Natural killer cell (primary cell): ENCODE measurements around the gene LYPD8. TPM values are rescaled to one million over a fixed set of nuclear protein-coding genes. Genes with fewer than 3 reads are reported as not detected.
"Not testable (repeated sequence)": the region's sequence is repeated elsewhere in the genome, so short reads cannot be mapped to it uniquely, and the experiment has no call there.

Source experiments
- ATAC-seq, 3 donors: fragments of 150-1000 bp in 2 of 3; fragments of 200-7000 bp in 1 of 3; cut with Tn5 transposase; 1 replicate in 1 of 3; 2 replicates in 2 of 3; pipeline ENCODE4 v1.10.0; 2021; ENCODE audit warnings: mild to moderate bottlenecking in 2 of 3, moderate library complexity in 2 of 3
- DNase-seq, 2 donors: peaks; one replicate each; pipeline versions ENCODE4 v3.0.0 to v3.0.0-alpha.2; 2013 to 2021; ENCODE audit warnings: mixed read lengths in 1 of 2
- H3K27ac ChIP-seq: one replicate; pipeline ENCODE4 v1.5.1; 2013; ENCODE audit warnings: mild to moderate bottlenecking, low read length
- H3K27me3 ChIP-seq: one replicate; pipeline ENCODE4 v1.6.1; 2013; ENCODE audit warnings: low read length; ENCODE audit not compliant: control insufficient read depth, insufficient read depth
- H3K36me3 ChIP-seq: one replicate; pipeline ENCODE4 v1.6.1; 2013; ENCODE audit warnings: low read length; ENCODE audit not compliant: control insufficient read depth, insufficient read depth
- H3K4me1 ChIP-seq: one replicate; pipeline ENCODE4 v1.6.1; 2013; ENCODE audit warnings: low read length; ENCODE audit not compliant: control insufficient read depth, insufficient read depth
- H3K4me3 ChIP-seq: one replicate; pipeline ENCODE4 v1.5.1; 2013; ENCODE audit warnings: low read length
- H3K9me3 ChIP-seq: one replicate; pipeline ENCODE4 v1.6.1; 2013; ENCODE audit warnings: low read length; ENCODE audit not compliant: control insufficient read depth, insufficient read depth
- H3K27ac Mint-ChIP-seq, 2 donors: one replicate each; pipeline ENCODE4 v1.8.0; 2022; ENCODE audit warnings: mild to moderate bottlenecking in 2 of 2, mixed read lengths in 2 of 2, moderate library complexity in 1 of 2
- H3K27me3 Mint-ChIP-seq, 2 donors: one replicate each; pipeline ENCODE4 v1.8.0; 2022; ENCODE audit warnings: low read depth in 2 of 2, mixed read lengths in 2 of 2
- H3K36me3 Mint-ChIP-seq: one replicate; pipeline ENCODE4 v1.8.0; 2022; ENCODE audit warnings: mixed read lengths
- H3K4me1 Mint-ChIP-seq, 2 donors: one replicate each; pipeline ENCODE4 v1.8.0; 2022; ENCODE audit warnings: mixed read lengths in 2 of 2
- H3K4me3 Mint-ChIP-seq: one replicate; pipeline ENCODE4 v1.8.0; 2022; ENCODE audit warnings: mild to moderate bottlenecking, moderate library complexity, mixed read lengths
- H3K9me3 Mint-ChIP-seq, 2 donors: one replicate each; pipeline ENCODE4 v1.8.0; 2022; ENCODE audit warnings: mixed read lengths in 2 of 2
- WGBS: methylation state at CpG from one replicate; pipeline ENCODE4 v1.1.7; 2013; ENCODE audit warnings: missing lambda C conversion rate; ENCODE audit not compliant: insufficient coverage; 5-methylcytosine and 5-hydroxymethylcytosine counted together
- intact Hi-C: fragments of 100-400 bp; cut with micrococcal nuclease; formaldehyde crosslinking; loops from one replicate; pipeline ENCODE4 v1.14.2; 2022
- total RNA-seq, 4 donors: library from RNA; stranded (reverse); fragments of 120-200 nt in 1 of 4; gene quantifications; one replicate each; pipeline versions ENCODE4 v1.2.3 to v1.2.4, GENCODE V29; 2013 to 2022
- TF ChIP-seq, protein P1 (sequence below): fragments of 200-600 bp; IDR thresholded peaks from one replicate; pipeline ENCODE4 v1.8.0; 2022; ENCODE audit warnings: antibody characterized with exemption

LYPD8 gene
- total RNA-seq, 3 donors from 2014 or later (not counting 1 experiment from before 2014, with no cell fraction given), result not detected

DNA sequence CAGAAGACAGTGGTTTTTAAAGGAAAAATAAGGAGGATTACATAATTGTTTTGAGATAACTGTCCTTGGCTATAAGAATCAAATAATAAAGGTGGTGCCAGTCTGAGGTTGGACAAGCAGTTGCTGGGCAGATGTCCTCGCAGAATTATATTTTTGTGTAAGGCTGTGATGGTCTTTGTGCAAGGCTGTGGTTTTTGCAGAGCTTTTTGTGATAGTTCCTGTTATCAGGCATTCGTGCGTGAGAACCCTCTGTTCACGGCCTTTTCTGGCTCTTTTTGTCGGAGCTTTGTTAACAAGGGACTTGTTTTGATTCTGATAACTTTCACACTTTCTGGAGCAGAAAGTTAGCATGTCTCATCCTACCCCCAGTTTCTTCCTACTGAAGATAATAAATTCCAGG, 36.8 kb upstream of the LYPD8 start:
- no peak for DNase-seq
- no peaks in the 10 kb centered on the region for H3K4me1 ChIP-seq
- TF ChIP-seq, protein P1, sequence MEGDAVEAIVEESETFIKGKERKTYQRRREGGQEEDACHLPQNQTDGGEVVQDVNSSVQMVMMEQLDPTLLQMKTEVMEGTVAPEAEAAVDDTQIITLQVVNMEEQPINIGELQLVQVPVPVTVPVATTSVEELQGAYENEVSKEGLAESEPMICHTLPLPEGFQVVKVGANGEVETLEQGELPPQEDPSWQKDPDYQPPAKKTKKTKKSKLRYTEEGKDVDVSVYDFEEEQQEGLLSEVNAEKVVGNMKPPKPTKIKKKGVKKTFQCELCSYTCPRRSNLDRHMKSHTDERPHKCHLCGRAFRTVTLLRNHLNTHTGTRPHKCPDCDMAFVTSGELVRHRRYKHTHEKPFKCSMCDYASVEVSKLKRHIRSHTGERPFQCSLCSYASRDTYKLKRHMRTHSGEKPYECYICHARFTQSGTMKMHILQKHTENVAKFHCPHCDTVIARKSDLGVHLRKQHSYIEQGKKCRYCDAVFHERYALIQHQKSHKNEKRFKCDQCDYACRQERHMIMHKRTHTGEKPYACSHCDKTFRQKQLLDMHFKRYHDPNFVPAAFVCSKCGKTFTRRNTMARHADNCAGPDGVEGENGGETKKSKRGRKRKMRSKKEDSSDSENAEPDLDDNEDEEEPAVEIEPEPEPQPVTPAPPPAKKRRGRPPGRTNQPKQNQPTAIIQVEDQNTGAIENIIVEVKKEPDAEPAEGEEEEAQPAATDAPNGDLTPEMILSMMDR, result no peak
- WGBS, result 72% methylated on average over 5 of the region's 5 CpGs
- peaks cover 2 to 3% of the 10 kb centered on the region in 2 donors for H3K9me3 Mint-ChIP-seq
- H3K36me3 ChIP-seq, result no peaks in the 10 kb centered on the region
- H3K4me3 ChIP-seq, result no peak overlapping the region
- ATAC-seq, result no peak
- peaks cover 7% of the 10 kb centered on the region for H3K36me3 Mint-ChIP-seq
- H3K27ac ChIP-seq, result peak overlapping the region; percentile 64
- no peaks in the 10 kb centered on the region for H3K4me1 Mint-ChIP-seq
- intact Hi-C loops, result no loop called here
- H3K27me3 Mint-ChIP-seq, result peaks cover 0 to 14% of the 10 kb centered on the region in 2 donors
- no peaks in the 10 kb centered on the region for H3K27me3 ChIP-seq
- no peaks in the 10 kb centered on the region for H3K9me3 ChIP-seq
- H3K27ac Mint-ChIP-seq, result no peak overlapping the region
- no peak overlapping the region for H3K4me3 Mint-ChIP-seq

DNA sequence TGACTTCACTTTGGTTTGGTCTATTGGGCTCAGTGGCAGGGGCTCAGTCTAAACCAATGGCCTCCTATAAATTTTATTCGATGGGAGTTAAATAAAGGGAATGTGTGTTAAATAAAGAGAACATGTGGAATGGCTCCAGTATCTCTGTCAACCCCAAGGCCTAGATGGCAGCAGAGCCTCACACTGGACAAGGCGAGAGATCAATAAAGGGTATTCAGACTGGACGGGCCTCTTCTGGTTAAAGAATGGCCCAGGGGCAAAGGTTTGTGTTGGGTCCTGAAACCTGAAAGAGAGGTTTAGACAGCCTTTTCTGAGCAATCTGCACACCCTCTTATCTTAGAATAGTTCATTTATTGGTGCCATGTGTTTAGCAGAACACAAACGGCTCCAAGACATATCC, 35.5 kb upstream of the LYPD8 start:
- TF ChIP-seq, protein P1, result no peak
- Mint-ChIP-seq H3K36me3 (peaks cover 7% of the 10 kb centered on the region), H3K9me3 (peaks cover 2 to 3% of the 10 kb centered on the region in 2 donors), H3K27ac (no peak overlapping the region), H3K4me3 (no peak overlapping the region), H3K27me3 (peaks cover 0 to 11% of the 10 kb centered on the region in 2 donors), H3K4me1 (no peaks in the 10 kb centered on the region)
- Histone ChIP-seq H3K9me3 (no peaks in the 10 kb centered on the region), H3K36me3 (no peaks in the 10 kb centered on the region), H3K4me3 (no peak overlapping the region), H3K27ac (no peak overlapping the region), H3K27me3 (no peaks in the 10 kb centered on the region), H3K4me1 (no peaks in the 10 kb centered on the region)
- 93% methylated on average over 4 of the region's 4 CpGs for WGBS
- ATAC-seq (no peak), DNase-seq (no peak)
- intact Hi-C loops, result no loop called here

DNA sequence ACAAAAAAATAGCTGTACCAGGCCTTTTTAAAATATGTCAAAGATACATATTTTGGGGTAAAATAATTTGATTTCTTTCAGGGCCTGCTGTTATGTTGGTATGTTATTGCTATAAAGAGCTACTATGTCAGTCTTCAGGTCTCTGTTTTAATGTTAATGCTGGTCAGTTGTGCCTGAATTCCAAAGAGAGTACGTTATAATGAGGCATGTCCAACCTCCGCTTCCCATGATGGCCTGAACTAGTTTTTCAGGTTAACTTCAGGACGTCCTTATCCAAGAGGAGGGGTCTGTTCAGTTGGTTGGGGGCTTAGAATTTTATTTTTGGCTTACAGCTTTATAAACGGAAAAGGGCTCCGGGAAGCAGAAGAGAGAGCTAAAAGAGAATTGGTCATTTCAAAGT, 34.9 kb upstream of the LYPD8 start:
- Mint-ChIP-seq H3K27ac (no peak overlapping the region), H3K4me3 (no peak overlapping the region), H3K27me3 (peaks cover 0 to 11% of the 10 kb centered on the region in 2 donors), H3K9me3 (peaks cover 2 to 3% of the 10 kb centered on the region in 2 donors), H3K4me1 (no peaks in the 10 kb centered on the region), H3K36me3 (peaks cover 7% of the 10 kb centered on the region)
- no peak overlapping the region for H3K27ac ChIP-seq
- H3K4me1 ChIP-seq, result no peaks in the 10 kb centered on the region
- DNase-seq, result no peak
- H3K4me3 ChIP-seq, result no peak overlapping the region
- H3K9me3 ChIP-seq, result no peaks in the 10 kb centered on the region
- intact Hi-C loops, result no loop called here
- no peaks in the 10 kb centered on the region for H3K27me3 ChIP-seq
- no peaks in the 10 kb centered on the region for H3K36me3 ChIP-seq
- ATAC-seq, result no peak
- 89% methylated on average over 5 of the region's 5 CpGs for WGBS
- TF ChIP-seq, protein P1, result no peak

DNA sequence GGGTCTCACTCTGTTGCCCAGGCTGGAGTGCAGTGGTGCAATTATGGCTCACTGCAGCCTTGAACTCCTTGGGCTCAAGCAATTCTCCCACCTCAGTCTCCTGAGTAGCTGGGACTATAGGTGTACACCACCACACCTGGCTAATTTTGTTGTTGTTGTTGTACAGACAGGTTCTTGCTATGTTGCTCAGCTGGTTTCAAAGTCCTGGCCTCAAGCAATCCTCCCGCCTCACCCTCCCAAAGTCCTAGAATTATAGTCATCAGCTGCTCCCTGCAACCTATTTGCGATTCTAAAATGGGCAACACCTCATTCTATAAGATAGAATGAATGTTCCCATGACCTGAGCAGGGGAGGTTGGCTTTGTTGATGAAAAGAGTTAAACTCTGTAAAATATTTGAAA, 33.8 kb upstream of the LYPD8 start:
- WGBS, result 67% methylated on average over 1 of the region's 2 CpGs
- H3K36me3 Mint-ChIP-seq, H3K4me3 ChIP-seq, H3K27me3 ChIP-seq, intact Hi-C loops, H3K36me3 ChIP-seq, H3K27ac Mint-ChIP-seq, ATAC-seq, H3K9me3 Mint-ChIP-seq, H3K27ac ChIP-seq, H3K4me3 Mint-ChIP-seq, H3K9me3 ChIP-seq, H3K4me1 ChIP-seq, H3K4me1 Mint-ChIP-seq, DNase-seq: not testable (repeated sequence)
- peaks cover 0 to 11% of the 10 kb centered on the region in 2 donors for H3K27me3 Mint-ChIP-seq
